Skin epidermis (tissue), 12 donors: ENCODE data around the gene SIRT2.
"Not testable (repeated sequence)": the region's sequence is repeated elsewhere in the genome, so short reads cannot be mapped to it uniquely, and the experiment has no call there.

Experiments
- H3K27ac ChIP-seq, 21 experiments: fragments of 200-600 bp; sonication (generic) in 11 of 21; one replicate each; pipeline ENCODE4 v1.5.0; 2020; ENCODE audit warnings: mild to moderate bottlenecking in 3 of 21, inconsistent platforms in 2 of 21, moderate library complexity in 2 of 21
- H3K4me3 ChIP-seq, 7 experiments: fragments of 200-600 bp; sonication (generic) in 2 of 7; one replicate each; pipeline ENCODE4 v1.5.0; 2020; ENCODE audit warnings: inconsistent platforms in 2 of 7, mild to moderate bottlenecking in 2 of 7, moderate library complexity in 1 of 7

Gene SIRT2

GRCh38 chr19:38875656-38876395 is 23.6 kb downstream of the SIRT2 start:
- H3K4me3 ChIP-seq: no peak overlapping the region
- no peak overlapping the region for H3K27ac ChIP-seq

- not testable (repeated sequence) for H3K4me3 ChIP-seq
- H3K27ac ChIP-seq: peak overlapping the region in 4 of 21 experiments; percentile 11 to 57 (median 34)
Observed at GRCh38 chr19:38873400-38873799, 26.0 kb downstream of the SIRT2 start.

- H3K27ac ChIP-seq: peak overlapping the region in 7 of 21 experiments; percentile 55 to 85 (median 78)
- H3K4me3 ChIP-seq: peak overlapping the region in 1 of 7 experiments; percentile 32
Observed at GRCh38 chr19:38870612-38871011, 28.8 kb downstream of the SIRT2 start.

- peak overlapping the region; percentile 14 to 52 (median 32) for H3K4me3 ChIP-seq
- H3K27ac ChIP-seq: peak overlapping the region in 17 of 21 experiments; percentile 9 to 85 (median 63)
Observed at GRCh38 chr19:38869836-38870607, 29.4 kb downstream of the SIRT2 start.

GRCh38 chr19:38869160-38869835 is 30.1 kb downstream of the SIRT2 start:
- peak overlapping the region in 16 of 21 experiments; percentile 9 to 85 (median 59) for H3K27ac ChIP-seq

GRCh38 chr19:38868551-38868950 is 30.9 kb downstream of the SIRT2 start:
- Histone ChIP-seq H3K4me3 (no peak overlapping the region), H3K27ac (peak overlapping the region in 5 of 21 experiments; percentile 67 to 85 (median 79))

More at GRCh38 chr19:38869160-38869835, 30.1 kb downstream of the SIRT2 start:
- peak overlapping the region; percentile 14 to 52 (median 32) for H3K4me3 ChIP-seq

GRCh38 chr19:38867171-38867780 is 32.1 kb downstream of the SIRT2 start:
- no peak overlapping the region for H3K4me3 ChIP-seq
- no peak overlapping the region for H3K27ac ChIP-seq

- no peak overlapping the region for H3K4me3 ChIP-seq
- H3K27ac ChIP-seq: peak overlapping the region in 11 of 21 experiments; percentile 21 to 74 (median 42)
Observed at GRCh38 chr19:38862321-38863059, 36.9 kb downstream of the SIRT2 start.

- no peak overlapping the region for H3K27ac ChIP-seq
Observed at GRCh38 chr19:38861368-38861767, 38.0 kb downstream of the SIRT2 start.

GRCh38 chr19:38859631-38860204 is 39.7 kb downstream of the SIRT2 start:
- not testable (repeated sequence) for H3K4me3 ChIP-seq, H3K27ac ChIP-seq

More at GRCh38 chr19:38861368-38861767, 38.0 kb downstream of the SIRT2 start:
- no peak overlapping the region for H3K4me3 ChIP-seq

- H3K4me3 ChIP-seq: no peak overlapping the region
- H3K27ac ChIP-seq: peak overlapping the region in 6 of 21 experiments; percentile 9 to 76 (median 35)
Observed at GRCh38 chr19:38856813-38857212, 42.6 kb downstream of the SIRT2 start.

- Histone ChIP-seq H3K27ac (peak overlapping the region in 1 of 21 experiments; percentile 57), H3K4me3 (peak overlapping the region in 1 of 7 experiments; percentile 24)
Observed at GRCh38 chr19:38855751-38856150, 43.7 kb downstream of the SIRT2 start.

- H3K4me3 ChIP-seq, H3K27ac ChIP-seq: not testable (repeated sequence)
Observed at GRCh38 chr19:38854961-38855360, 44.5 kb downstream of the SIRT2 start.

GRCh38 chr19:38853214-38853613 is 46.2 kb downstream of the SIRT2 start:
- peak overlapping the region in 11 of 21 experiments; percentile 98 to 100 (median 99) for H3K27ac ChIP-seq
- H3K4me3 ChIP-seq: peak overlapping the region in 4 of 7 experiments; percentile 62 to 80 (median 74)

- peak overlapping the region; percentile 62 to 88 (median 79) for H3K4me3 ChIP-seq
- H3K27ac ChIP-seq: peak overlapping the region; percentile 94 to 100 (median 99)
Observed at GRCh38 chr19:38852231-38853044, 47.0 kb downstream of the SIRT2 start.

- H3K4me3 ChIP-seq: peak overlapping the region; percentile 62 to 88 (median 79)
- peak overlapping the region; percentile 94 to 100 (median 99) for H3K27ac ChIP-seq
Observed at GRCh38 chr19:38851622-38852230, 47.7 kb downstream of the SIRT2 start.

GRCh38 chr19:38850976-38851621 is 48.3 kb downstream of the SIRT2 start:
- peak overlapping the region; percentile 47 to 88 (median 79) for H3K4me3 ChIP-seq
- H3K27ac ChIP-seq: peak overlapping the region; percentile 94 to 100 (median 99)
